ENCODE measurements around the gene COX5A.
"Not testable (repeated sequence)": the region's sequence is repeated elsewhere in the genome, so short reads cannot be mapped to it uniquely, and the experiment has no call there.

The COX5A gene

GRCh38 chr15:74892313-74892712, 45.6 kb downstream of the COX5A start:
- no peaks in the 10 kb centered on the region for H3K9me3 ChIP-seq (ENCODE audit: control insufficient read depth, low read length)
- no peak overlapping the region for H3K4me3 ChIP-seq (ENCODE audit: insufficient read depth, low read depth, low read length, poor library complexity, severe bottlenecking)
- H3K4me1 ChIP-seq (ENCODE audit: control insufficient read depth, insufficient read depth, low read length, poor library complexity, severe bottlenecking): peaks cover 26% of the 10 kb centered on the region
- DNase-seq: no peak
- no peak overlapping the region for H3K27ac ChIP-seq (ENCODE audit: insufficient read depth, low read length, poor library complexity, severe bottlenecking)
- peaks cover 16% of the 10 kb centered on the region for H3K36me3 ChIP-seq (ENCODE audit: control insufficient read depth, insufficient read depth, low read length)
- H3K27me3 ChIP-seq (replicated peaks; ENCODE audit: control insufficient read depth, insufficient read depth, low read length, poor library complexity, severe bottlenecking): no peaks in the 10 kb centered on the region

- peaks cover 26% of the 10 kb centered on the region for H3K4me1 ChIP-seq (ENCODE audit: control insufficient read depth, insufficient read depth, low read length, poor library complexity, severe bottlenecking)
- DNase-seq: no peak
- H3K4me3 ChIP-seq (ENCODE audit: insufficient read depth, low read depth, low read length, poor library complexity, severe bottlenecking): no peak overlapping the region
- H3K27ac ChIP-seq (ENCODE audit: insufficient read depth, low read length, poor library complexity, severe bottlenecking): peak overlapping the region; percentile 2
- peaks cover 8% of the 10 kb centered on the region for H3K36me3 ChIP-seq (ENCODE audit: control insufficient read depth, insufficient read depth, low read length)
- H3K27me3 ChIP-seq (replicated peaks; ENCODE audit: control insufficient read depth, insufficient read depth, low read length, poor library complexity, severe bottlenecking): no peaks in the 10 kb centered on the region
- no peaks in the 10 kb centered on the region for H3K9me3 ChIP-seq (ENCODE audit: control insufficient read depth, low read length)
Observed at GRCh38 chr15:74891469-74891868, 46.4 kb downstream of the COX5A start.

GRCh38 chr15:74890665-74890960, 47.3 kb downstream of the COX5A start:
- peak overlapping the region; percentile 94 for H3K4me3 ChIP-seq (ENCODE audit: insufficient read depth, low read depth, low read length, poor library complexity, severe bottlenecking)
- peaks cover 7% of the 10 kb centered on the region for H3K36me3 ChIP-seq (ENCODE audit: control insufficient read depth, insufficient read depth, low read length)
- H3K4me1 ChIP-seq (ENCODE audit: control insufficient read depth, insufficient read depth, low read length, poor library complexity, severe bottlenecking): peaks cover 26% of the 10 kb centered on the region

GRCh38 chr15:74889883-74890664, 47.8 kb downstream of the COX5A start, which contains the start of gene MPI:
MPI (plus strand) TSS chr15:74890042; CDS start chr15:74890074, 32 bp downstream.
- peaks cover 26% of the 10 kb centered on the region for H3K4me1 ChIP-seq (ENCODE audit: control insufficient read depth, insufficient read depth, low read length, poor library complexity, severe bottlenecking)
- peak within 1 kb of the TSS; percentile 94 for H3K4me3 ChIP-seq (ENCODE audit: insufficient read depth, low read depth, low read length, poor library complexity, severe bottlenecking)
- peak; percentile 67 to 80 (median 73) for DNase-seq
- no peaks in the 10 kb centered on the region for H3K27me3 ChIP-seq (replicated peaks; ENCODE audit: control insufficient read depth, insufficient read depth, low read length, poor library complexity, severe bottlenecking)
- H3K9me3 ChIP-seq (ENCODE audit: control insufficient read depth, low read length): no peaks in the 10 kb centered on the region
- H3K27ac ChIP-seq (ENCODE audit: insufficient read depth, low read length, poor library complexity, severe bottlenecking): peak within 1 kb of the TSS; percentile 79
- peaks cover 7% of the 10 kb centered on the region for H3K36me3 ChIP-seq (ENCODE audit: control insufficient read depth, insufficient read depth, low read length)

More at GRCh38 chr15:74890665-74890960, 47.3 kb downstream of the COX5A start:
- H3K9me3 ChIP-seq (ENCODE audit: control insufficient read depth, low read length): no peaks in the 10 kb centered on the region
- no peak for DNase-seq
- H3K27me3 ChIP-seq (replicated peaks; ENCODE audit: control insufficient read depth, insufficient read depth, low read length, poor library complexity, severe bottlenecking): no peaks in the 10 kb centered on the region
- peak overlapping the region; percentile 79 for H3K27ac ChIP-seq (ENCODE audit: insufficient read depth, low read length, poor library complexity, severe bottlenecking)

- Histone ChIP-seq H3K4me3 (ENCODE audit: insufficient read depth, low read depth, low read length, poor library complexity, severe bottlenecking) (peak overlapping the region; percentile 94), H3K9me3 (ENCODE audit: control insufficient read depth, low read length) (no peaks in the 10 kb centered on the region), H3K27me3 (replicated peaks; ENCODE audit: control insufficient read depth, insufficient read depth, low read length, poor library complexity, severe bottlenecking) (no peaks in the 10 kb centered on the region), H3K27ac (ENCODE audit: insufficient read depth, low read length, poor library complexity, severe bottlenecking) (peak overlapping the region; percentile 79), H3K36me3 (ENCODE audit: control insufficient read depth, insufficient read depth, low read length) (peaks cover 7% of the 10 kb centered on the region), H3K4me1 (ENCODE audit: control insufficient read depth, insufficient read depth, low read length, poor library complexity, severe bottlenecking) (peaks cover 26% of the 10 kb centered on the region)
- DNase-seq: peak in 1 of 3 donors; percentile 6
Observed at GRCh38 chr15:74889390-74889882, 48.4 kb downstream of the COX5A start.

- peaks cover 22% of the 10 kb centered on the region for H3K4me1 ChIP-seq (ENCODE audit: control insufficient read depth, insufficient read depth, low read length, poor library complexity, severe bottlenecking)
- no peak overlapping the region for H3K27ac ChIP-seq (ENCODE audit: insufficient read depth, low read length, poor library complexity, severe bottlenecking)
- no peak overlapping the region for H3K4me3 ChIP-seq (ENCODE audit: insufficient read depth, low read depth, low read length, poor library complexity, severe bottlenecking)
Observed at GRCh38 chr15:74888716-74889115, 49.2 kb downstream of the COX5A start.

GRCh38 chr15:74887537-74888193, 50.2 kb downstream of the COX5A start:
- H3K9me3 ChIP-seq (ENCODE audit: control insufficient read depth, low read length); H3K27ac ChIP-seq (ENCODE audit: insufficient read depth, low read length, poor library complexity, severe bottlenecking); H3K4me3 ChIP-seq (ENCODE audit: insufficient read depth, low read depth, low read length, poor library complexity, severe bottlenecking); H3K36me3 ChIP-seq (ENCODE audit: control insufficient read depth, insufficient read depth, low read length); H3K27me3 ChIP-seq (replicated peaks; ENCODE audit: control insufficient read depth, insufficient read depth, low read length, poor library complexity, severe bottlenecking); DNase-seq: not testable (repeated sequence)
- peaks cover 12% of the 10 kb centered on the region for H3K4me1 ChIP-seq (ENCODE audit: control insufficient read depth, insufficient read depth, low read length, poor library complexity, severe bottlenecking)

More at GRCh38 chr15:74888716-74889115, 49.2 kb downstream of the COX5A start:
- H3K27me3 ChIP-seq (replicated peaks; ENCODE audit: control insufficient read depth, insufficient read depth, low read length, poor library complexity, severe bottlenecking): no peaks in the 10 kb centered on the region
- no peak for DNase-seq
- peaks cover 7% of the 10 kb centered on the region for H3K36me3 ChIP-seq (ENCODE audit: control insufficient read depth, insufficient read depth, low read length)
- no peaks in the 10 kb centered on the region for H3K9me3 ChIP-seq (ENCODE audit: control insufficient read depth, low read length)

- H3K4me3 ChIP-seq (ENCODE audit: insufficient read depth, low read depth, low read length, poor library complexity, severe bottlenecking): no peak overlapping the region
- H3K4me1 ChIP-seq (ENCODE audit: control insufficient read depth, insufficient read depth, low read length, poor library complexity, severe bottlenecking): peaks cover 9% of the 10 kb centered on the region
- no peak overlapping the region for H3K27ac ChIP-seq (ENCODE audit: insufficient read depth, low read length, poor library complexity, severe bottlenecking)
- DNase-seq: no peak
- H3K9me3 ChIP-seq (ENCODE audit: control insufficient read depth, low read length): no peaks in the 10 kb centered on the region
- H3K27me3 ChIP-seq (replicated peaks; ENCODE audit: control insufficient read depth, insufficient read depth, low read length, poor library complexity, severe bottlenecking): no peaks in the 10 kb centered on the region
- no peaks in the 10 kb centered on the region for H3K36me3 ChIP-seq (ENCODE audit: control insufficient read depth, insufficient read depth, low read length)
Observed at GRCh38 chr15:74885461-74885860, 52.4 kb downstream of the COX5A start.

GRCh38 chr15:74884428-74885223, 53.2 kb downstream of the COX5A start:
- H3K4me3 ChIP-seq (ENCODE audit: insufficient read depth, low read depth, low read length, poor library complexity, severe bottlenecking): no peak overlapping the region
- no peak for DNase-seq
- H3K36me3 ChIP-seq (ENCODE audit: control insufficient read depth, insufficient read depth, low read length): no peaks in the 10 kb centered on the region
- no peaks in the 10 kb centered on the region for H3K27me3 ChIP-seq (replicated peaks; ENCODE audit: control insufficient read depth, insufficient read depth, low read length, poor library complexity, severe bottlenecking)
- H3K9me3 ChIP-seq (ENCODE audit: control insufficient read depth, low read length): no peaks in the 10 kb centered on the region
- peaks cover 4% of the 10 kb centered on the region for H3K4me1 ChIP-seq (ENCODE audit: control insufficient read depth, insufficient read depth, low read length, poor library complexity, severe bottlenecking)
- no peak overlapping the region for H3K27ac ChIP-seq (ENCODE audit: insufficient read depth, low read length, poor library complexity, severe bottlenecking)

Measured in effector memory CD4-positive, alpha-beta T cell (primary cell).